GM18511 (cell line): ENCODE results near the gene FMN1.
"Not testable (repeated sequence)": the region's sequence is repeated elsewhere in the genome, so short reads cannot be mapped to it uniquely, and the experiment has no call there.

ENCODE experiments used
- ATAC-seq: cut with Tn5 transposase; IDR thresholded peaks from one replicate; pipeline ENCODE4 v1.9.1; 2021; ENCODE audit warnings: mild to moderate bottlenecking, moderate library complexity; ENCODE audit not compliant: unreplicated experiment

The FMN1 gene

GRCh38 chr15:32867313-32867626, 327.2 kb downstream of the FMN1 start:
- no peak for ATAC-seq

- no peak for ATAC-seq
Measured at GRCh38 chr15:32866454-32867312, 327.8 kb downstream of the FMN1 start.

GRCh38 chr15:32864841-32865240, 329.7 kb downstream of the FMN1 start:
- ATAC-seq, result no peak

DNA sequence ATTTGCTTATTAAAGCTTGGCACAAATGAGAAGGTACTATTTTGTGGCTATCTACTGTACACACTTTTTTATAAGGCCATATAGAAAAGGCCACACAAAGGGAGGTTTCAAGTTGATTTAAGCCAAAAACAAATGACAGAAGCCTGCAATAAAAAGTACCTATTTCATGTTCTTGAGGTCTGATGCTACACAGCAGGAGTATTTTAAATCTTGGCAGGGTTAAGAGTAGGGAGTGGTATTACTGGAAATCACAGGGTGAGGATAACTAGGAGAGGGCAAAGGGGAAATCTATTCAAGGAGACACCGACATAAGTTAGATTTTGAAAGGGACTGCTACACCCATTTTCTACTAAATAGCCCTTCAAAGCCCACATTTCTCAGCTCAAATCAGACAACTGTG, 330.5 kb downstream of the FMN1 start:
- no peak for ATAC-seq

- no peak for ATAC-seq
Measured at GRCh38 chr15:32861761-32862160, 332.8 kb downstream of the FMN1 start.

DNA sequence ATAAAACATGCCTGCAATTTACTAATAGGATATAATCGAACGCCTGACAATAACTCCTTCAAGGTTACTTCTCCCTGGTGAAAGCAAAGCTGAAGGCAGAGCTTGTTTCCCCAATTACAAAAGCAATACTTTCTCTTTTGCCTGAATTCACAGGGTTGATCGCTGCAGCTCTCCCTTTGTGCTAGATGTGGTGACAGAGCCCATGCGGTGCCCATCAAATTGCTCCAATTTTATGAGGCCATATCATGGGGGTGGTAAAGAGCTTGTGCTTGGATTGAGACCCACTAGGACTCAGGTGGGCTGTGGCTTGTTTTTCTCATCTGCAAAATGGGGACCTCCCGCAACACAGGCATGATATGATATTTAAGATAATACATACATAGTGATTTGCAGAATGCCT, 333.3 kb downstream of the FMN1 start:
- no peak for ATAC-seq

GRCh38 chr15:32859996-32860395, 334.5 kb downstream of the FMN1 start:
- ATAC-seq, result no peak

DNA sequence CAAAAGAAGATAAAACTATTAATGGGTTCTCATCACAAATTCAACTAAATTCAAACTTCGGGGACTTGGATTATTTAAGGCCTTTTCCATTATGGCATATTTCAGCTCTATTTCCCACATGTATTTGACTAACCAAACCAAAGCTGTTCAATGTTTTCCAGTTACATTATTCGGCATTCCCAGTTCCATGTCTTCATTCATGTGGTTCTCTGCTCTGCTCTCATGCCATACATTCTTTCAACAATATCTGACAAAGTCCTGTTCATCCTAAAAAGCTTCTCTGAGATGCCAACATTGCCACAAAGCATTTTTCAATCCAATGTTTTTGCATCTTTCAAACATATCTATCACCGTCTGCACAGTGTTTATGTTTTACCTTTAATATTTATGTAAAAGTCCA, 335.3 kb downstream of the FMN1 start:
- no peak for ATAC-seq

DNA sequence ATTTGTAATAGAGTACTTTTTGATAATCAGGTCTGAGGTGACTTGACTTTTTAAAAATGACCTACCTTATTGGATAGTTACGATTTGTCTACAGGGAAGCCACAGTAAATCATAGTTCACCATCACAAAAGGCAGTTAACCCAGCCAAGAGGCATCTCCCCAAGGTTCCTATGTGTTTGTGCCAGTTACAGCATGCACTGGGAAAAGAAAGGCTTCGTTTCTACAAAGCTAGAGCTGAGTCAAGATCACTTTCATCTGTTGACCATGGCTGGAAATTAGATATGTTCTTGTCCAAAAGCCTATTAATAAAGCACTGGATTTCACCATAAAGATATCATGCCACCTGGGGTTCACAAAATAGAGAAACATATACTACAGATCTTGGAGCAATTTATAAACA, 336.8 kb downstream of the FMN1 start:
- ATAC-seq, result no peak

DNA sequence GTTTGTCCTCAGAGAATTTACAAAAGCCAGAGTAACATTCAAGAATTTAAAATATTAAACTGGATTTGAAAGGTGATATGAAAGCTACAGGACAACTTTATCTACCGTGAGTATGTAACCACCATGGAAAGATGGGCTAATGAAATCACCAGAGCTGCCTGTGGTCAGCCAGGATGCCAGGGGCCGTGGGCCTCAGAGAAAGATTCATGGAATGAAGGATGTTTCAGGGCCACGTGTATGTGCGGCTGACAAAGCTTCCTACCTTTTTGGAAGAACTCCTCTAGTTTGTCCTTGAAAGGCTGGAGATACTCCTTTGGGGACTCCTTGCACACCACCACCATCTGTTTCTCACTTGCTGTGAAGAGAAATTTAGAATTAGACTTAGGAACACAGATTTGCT, 337.8 kb downstream of the FMN1 start:
- ATAC-seq, result no peak

DNA sequence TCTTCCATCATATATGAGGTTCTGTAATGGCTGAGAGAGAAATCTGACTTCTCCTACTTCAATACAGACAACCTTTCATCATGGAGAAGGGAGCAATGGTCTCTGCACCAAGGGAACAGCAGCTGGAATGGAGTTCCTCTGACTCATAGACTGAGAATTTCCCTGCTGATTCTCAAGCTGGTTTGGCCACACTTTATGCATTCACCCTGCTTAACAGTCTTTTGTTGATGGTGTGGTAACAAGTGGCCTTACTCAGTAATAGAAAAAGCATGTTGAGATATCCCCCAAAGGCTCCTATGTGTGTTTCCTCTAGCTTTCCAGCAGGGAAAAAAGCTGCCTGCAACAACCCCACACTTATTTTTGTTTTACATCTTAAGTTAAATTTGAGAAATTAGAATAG, 338.6 kb downstream of the FMN1 start:
- no peak for ATAC-seq

- no peak for ATAC-seq
Measured at GRCh38 chr15:32853592-32853991, 340.9 kb downstream of the FMN1 start.

GRCh38 chr15:32852771-32853170, 341.7 kb downstream of the FMN1 start:
- ATAC-seq, result no peak

DNA sequence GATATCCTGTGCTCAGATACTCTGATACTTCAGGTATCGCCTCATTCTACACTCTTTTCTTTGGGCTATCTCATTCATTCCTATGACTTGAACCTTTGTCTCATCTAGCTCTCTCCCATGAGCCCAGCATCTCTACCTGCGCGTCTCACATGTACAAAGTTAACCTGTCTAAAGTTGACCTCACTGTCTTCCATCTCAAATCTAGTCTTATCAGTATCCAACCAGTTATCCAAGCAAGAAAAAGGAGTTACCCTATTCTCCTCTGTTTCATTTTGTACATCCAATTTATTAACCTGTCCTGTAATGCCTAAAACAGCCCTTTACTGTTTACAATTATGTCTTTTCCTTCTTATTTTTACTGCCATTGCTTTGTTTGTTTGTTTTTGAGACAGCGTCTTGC, 342.5 kb downstream of the FMN1 start:
- no peak for ATAC-seq

- no peak for ATAC-seq
Measured at GRCh38 chr15:32851572-32851971, 342.9 kb downstream of the FMN1 start.

DNA sequence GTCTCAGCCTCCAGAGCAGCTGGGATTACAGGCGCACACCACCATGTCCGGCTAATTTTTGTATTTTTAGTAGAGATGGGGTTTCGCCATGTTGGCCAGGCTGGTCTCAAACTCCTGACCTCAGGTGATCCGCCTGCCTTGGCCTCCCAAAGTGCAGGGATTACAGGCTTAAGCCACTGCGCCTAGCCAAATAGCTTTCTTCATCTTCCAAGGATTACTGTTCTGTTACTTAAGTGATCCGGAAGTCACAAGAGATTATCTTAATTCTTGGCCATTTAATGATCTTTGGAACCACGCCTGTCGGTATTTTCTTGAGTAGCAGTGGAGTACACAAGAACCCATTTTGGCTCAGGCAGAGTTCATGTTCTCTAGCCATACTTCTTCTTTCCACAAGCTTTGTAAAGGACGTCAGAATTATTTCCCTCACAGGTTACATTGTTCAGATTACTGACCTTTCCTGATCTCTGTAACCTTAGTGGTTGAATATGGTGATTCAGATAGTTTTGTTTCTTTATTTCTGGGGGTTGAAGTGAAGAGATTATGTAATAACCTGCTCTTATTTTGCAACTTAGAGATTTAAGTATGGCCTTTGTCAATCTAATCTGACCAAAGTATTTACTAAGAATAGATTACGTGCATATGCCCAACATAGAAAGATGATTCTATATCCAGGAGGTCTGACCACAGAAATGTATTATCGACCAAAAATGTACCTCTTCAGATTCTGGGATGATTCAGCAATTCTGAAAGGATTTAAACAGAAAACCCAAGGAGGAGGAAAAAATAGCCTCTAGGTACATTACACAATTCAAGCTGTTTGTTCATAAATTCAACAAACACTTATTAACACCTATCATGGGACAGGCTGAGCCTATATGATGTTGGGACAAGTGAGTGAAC, 344.5 kb downstream of the FMN1 start:
- no peak for ATAC-seq

GRCh38 chr15:32846671-32847070, 347.8 kb downstream of the FMN1 start:
- not testable (repeated sequence) for ATAC-seq

- ATAC-seq, result no peak
Measured at GRCh38 chr15:32844118-32844711, 350.3 kb downstream of the FMN1 start.

DNA sequence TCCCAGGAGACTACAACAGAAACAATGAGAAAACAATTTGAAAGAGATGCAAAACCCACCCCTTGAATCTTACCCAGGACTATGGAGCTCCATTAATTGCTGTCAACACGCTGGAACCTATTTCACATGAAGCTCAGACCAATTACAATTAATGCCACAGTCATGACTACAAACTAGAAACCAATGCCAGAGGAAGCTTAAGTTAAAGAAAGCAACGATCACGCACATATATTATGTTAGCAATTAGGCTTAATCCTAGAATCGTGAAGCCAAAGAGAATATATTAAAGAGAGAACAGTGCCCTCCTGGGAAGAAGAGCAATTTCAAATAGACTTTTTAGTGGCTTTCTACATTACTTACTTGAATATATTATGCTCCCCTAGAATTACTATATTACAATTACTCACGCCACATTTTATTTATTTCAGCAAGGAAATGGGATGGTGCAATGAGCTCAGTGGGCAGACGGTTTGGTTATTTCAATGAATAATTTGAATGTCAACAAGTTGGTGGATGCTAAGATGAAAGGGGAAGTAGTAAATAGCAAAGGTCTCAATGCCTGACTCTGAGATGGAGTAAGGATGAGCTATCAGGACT, 351.2 kb downstream of the FMN1 start:
- no peak for ATAC-seq

DNA sequence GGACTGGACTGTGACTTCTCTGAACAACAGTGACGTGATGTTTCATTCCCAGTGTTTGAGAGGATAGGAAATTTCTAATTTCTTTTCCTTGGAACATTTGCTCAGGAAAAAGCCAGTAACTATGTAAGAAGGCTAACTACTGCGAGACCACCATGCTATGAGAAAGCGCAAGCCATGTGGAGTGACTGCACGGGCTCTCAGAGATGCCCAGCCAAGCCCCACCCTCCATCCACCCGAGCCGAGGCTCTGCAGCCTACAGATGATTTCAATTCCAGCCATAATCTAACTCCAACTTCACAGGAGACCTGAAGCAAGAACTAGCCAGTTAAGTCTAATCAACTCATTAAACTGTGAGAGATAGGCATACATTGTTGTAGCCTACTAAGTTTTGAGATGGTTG, 352.4 kb downstream of the FMN1 start:
- no peak for ATAC-seq

DNA sequence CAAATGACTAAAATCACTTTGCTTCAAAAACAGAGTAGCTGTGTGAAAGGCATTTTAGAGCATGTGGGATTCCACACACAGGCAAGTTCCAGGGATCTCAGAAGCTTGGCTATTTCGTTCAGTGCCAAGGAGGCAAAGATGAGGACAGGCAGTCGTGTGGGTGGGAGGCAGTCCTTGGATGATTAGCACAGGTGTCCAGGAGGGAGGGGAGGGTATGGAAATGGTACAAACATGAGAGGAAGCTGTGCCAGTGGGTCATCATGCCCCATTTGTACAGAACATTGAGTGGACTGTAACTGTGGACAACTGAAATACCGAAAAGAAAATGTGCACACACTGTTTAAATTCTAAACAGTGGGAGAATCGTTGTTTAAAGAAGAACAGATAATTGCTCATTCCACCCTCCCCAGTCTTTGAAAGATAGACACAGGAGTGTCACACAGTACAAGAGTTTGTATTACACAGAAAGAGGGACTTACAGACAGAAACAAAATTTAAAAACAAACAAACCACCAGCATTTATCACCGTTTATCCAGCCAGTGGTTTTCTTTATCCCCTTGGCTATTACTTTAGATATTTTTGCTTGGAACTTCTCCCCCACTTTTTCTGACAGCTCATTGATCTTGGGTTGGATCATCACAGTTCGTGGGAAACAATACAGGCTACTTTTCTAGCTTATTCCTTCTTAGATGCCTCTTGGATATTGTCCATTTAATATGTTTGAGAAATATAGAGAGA, 353.8 kb downstream of the FMN1 start:
- ATAC-seq, result no peak
